Measurements from ENCODE around the gene HSDL2.
A peak's percentile ranks its signal among the peaks of the same experiment; 100 is the strongest.
"Not testable (repeated sequence)": the region's sequence is repeated elsewhere in the genome, so short reads cannot be mapped to it uniquely, and the experiment has no call there.

The HSDL2 gene

DNA sequence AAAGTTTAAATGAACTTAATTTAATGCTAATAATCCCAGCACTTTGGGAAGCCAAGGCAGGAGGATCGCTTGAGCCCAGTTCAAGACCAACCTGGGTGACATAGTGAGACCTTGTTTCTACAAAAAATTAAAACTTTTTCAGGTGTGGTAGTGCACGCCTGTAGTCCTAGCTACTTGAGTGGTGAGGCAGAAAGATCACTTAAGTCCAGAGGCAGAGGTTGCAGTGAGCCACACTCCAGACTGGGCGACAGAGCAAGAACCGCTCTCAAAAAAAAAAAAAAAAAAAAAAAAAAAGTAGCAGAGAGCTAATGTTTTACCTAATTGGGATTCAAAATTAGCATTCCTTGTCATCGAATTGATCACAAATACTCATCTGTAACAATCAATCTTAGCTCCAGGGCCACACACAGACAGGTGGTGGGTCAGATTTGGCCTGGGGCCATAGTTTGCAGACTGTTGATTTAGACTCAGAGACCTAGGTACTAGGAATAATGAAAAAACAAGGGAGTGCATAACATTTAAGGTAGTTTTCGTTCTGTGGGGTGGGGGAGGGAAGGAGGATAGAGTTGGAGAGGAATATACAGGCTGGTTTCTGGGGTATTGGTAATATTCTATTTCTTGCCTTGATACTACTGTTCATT lies 21.4 kb downstream of the HSDL2 start:
- no peak for DNase-seq

DNA sequence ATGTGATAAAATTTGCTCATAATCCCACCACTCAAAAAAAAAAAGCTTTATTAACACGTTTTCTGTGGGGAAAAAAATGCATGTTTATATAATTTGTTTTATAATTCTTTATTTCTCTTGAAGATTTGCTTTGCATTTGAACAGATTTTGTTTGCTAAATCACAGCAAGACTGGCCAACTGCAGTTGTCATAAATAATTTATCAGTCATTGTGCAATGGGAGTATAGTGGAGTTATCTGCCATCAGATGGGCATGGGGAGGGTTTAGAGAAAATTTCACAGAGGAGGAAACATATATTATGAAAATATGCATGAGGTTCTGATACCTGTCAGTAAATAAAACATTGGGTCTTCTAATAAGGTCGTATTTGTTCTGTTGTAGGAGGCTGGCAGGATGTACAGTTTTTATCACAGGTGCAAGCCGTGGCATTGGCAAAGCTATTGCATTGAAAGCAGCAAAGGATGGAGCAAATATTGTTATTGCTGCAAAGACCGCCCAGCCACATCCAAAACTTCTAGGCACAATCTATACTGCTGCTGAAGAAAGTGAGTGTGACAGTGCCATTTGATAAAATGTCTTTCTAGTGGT lies 23.8 kb downstream of the HSDL2 start:
- DNase-seq = no peak

DNA sequence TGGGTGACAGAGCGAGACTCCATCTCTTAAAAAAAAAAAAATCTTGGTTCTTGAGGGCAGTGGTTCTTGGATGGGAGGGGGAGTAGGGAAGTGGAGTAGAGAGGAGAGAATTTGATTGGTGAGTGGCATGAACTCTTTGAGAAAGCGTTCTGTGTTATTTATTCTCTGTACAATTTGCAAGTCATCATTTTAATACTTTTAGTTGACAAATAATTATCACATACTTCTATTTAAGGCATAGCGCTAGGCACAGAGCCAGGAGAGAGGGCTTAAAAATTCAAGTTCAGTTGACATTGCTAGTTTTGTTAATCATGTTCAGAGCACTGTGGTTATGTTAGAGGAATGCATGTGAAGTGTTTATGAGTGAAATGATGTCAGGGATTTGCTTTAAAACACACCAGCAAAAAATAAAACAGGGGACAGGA lies 24.6 kb downstream of the HSDL2 start:
- no peak for DNase-seq

GRCh38 chr9:112408275-112408674 lies 28.4 kb downstream of the HSDL2 start:
- no peak for DNase-seq

- DNase-seq = no peak
These were observed 28.9 kb downstream of the HSDL2 start for GRCh38 chr9:112408819-112409218.

DNA sequence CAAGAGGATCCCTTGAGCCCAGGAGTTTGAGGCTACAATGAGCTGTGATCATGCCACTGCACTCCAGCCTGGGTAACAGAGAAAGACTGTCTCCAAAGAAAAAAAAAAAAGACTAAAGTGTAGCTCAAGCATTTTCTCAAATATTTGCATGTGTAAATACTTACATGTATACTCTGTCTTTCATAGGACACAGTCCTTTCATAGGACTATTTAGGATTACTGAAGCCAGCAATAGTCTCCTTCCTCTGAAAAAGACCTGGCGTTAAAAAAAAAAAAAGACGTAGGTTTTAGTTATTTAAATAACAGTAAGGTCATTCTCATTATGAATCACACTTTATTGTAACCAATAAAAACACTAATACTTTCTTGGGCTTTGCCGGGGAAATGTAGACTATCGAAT lies 29.9 kb downstream of the HSDL2 start:
- no peak for DNase-seq

DNA sequence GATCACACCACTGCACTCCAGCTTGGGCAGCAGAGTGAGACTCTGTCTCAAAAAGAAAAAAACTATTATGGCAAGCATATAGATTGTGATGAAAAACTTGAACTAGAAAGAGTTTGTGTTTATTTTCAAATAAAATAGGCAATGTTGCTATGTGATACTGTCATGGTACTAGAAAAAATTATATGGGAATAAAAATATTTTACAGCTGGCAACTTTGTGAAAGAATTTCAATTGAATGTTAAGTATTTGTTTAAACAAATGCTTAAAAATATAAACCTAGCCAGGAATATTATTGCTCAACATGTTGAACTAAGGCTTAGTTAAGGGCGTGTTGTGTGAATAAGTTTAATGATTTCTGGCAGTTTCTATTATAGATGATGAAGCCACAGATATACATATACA lies 31.7 kb downstream of the HSDL2 start:
- no peak for DNase-seq

- DNase-seq = not testable (repeated sequence)
These were observed 33.8 kb downstream of the HSDL2 start for GRCh38 chr9:112413728-112414127.

GRCh38 chr9:112420208-112420607 lies 40.3 kb downstream of the HSDL2 start:
- DNase-seq = no peak

GRCh38 chr9:112421771-112422222 lies 41.9 kb downstream of the HSDL2 start:
- DNase-seq = peak; percentile 74

- DNase-seq = no peak
These were observed 42.7 kb downstream of the HSDL2 start for GRCh38 chr9:112422417-112423148.

GRCh38 chr9:112430006-112430522 lies 50.2 kb downstream of the HSDL2 start:
- DNase-seq = no peak

- no peak for DNase-seq
These were observed 53.8 kb downstream of the HSDL2 start for GRCh38 chr9:112433499-112434392.

DNA sequence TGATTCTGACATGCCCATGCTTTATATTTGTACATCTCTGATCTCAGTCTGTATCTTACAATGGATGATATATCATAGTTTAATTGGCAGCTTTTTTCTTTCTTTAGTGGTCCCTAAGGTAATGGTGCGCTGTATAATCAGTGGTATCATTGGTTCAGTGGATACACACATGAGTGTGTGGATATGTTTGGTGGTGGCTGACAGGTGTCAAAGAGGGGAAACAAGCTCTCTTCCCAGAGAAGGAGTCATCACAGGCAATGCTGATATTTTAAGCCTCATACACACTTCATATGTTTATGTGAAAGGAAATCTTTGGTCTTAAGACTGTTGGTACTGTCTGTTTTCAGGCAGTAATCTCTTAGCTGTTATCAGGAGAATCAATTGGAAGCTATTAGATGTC lies 54.6 kb downstream of the HSDL2 start:
- no peak for DNase-seq

DNA sequence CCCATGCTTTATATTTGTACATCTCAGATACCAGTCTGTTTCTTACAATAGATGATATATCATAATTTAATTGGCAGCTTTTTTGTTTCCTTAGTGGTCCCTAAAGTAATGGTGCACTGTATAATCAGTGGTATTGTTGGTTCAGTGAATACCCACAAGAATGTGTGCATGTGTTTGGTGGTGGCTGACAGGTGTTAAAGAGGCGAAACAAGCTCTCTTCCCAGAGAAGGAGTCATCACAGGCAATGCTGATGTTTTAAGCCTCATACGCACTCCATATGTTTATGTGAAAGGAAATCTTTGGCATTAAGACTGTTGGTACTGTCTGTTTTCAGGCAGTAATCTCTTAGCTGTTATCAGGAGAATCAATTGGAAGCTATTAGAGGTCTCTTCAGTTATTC lies 57.5 kb downstream of the HSDL2 start:
- DNase-seq = no peak

DNA sequence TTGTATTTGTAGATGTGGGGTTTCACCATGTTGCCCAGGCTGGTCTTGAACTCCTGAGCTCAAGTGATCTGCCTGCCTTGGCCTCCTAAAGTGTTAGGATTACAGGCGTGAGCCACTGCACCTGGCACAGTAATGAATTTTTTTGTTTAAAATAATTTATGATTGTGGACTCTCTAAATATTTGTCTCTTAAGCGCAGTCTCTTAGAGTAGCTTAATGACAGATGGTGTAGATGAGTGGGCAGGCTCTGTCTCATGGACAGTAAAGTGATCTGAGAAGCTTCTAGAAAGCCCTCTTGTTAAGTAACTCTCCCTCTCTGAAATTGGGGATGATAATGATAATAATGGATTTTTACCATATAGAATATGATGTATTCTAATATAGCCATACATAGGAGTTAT lies 59.3 kb downstream of the HSDL2 start:
- DNase-seq = no peak

GRCh38 chr9:112439825-112440224 lies 59.9 kb downstream of the HSDL2 start:
- no peak for DNase-seq

GRCh38 chr9:112443200-112443599 lies 63.3 kb downstream of the HSDL2 start:
- no peak for DNase-seq

DNA sequence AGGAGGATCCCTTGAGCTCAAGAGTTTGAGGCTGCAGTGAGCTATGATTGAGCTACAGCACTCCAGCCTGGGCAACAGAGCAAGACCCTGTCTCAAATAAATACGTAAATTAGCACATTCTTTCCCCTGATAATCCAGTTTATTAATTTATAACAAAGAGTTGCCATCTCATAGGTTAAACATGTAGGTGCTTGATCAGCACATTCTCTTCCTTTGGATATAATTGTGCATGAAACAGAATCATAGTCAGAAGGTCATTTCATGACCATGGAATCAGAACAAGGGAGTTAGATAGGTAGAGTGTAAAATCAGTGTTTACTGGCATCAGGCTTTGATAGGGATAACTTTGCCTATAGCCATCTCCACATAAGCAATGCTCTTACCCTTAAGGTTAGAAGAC lies 63.7 kb downstream of the HSDL2 start:
- DNase-seq = no peak

- no peak for DNase-seq
These were observed 65.3 kb downstream of the HSDL2 start for GRCh38 chr9:112445196-112445595.

- no peak for DNase-seq
These were observed 66.2 kb downstream of the HSDL2 start for GRCh38 chr9:112446080-112446479.

DNA sequence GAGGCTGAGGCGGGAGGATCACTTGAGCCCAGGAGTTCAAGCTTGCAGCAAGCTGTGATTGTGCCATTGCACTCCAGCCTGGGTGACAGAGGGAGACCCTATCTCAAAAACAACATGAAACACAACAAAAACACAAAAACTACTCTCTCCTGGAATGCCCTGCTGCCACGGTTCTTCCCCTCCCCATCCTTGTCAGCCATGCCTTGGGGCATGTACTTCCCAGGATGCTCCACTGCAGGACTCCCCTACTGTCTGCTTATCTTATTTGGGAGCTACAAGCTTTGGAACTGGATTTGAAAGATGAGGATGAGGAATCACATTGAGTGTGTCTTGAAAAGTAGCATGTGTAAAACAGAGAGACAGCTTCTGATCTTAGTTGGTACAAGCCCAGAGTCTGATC lies 66.6 kb downstream of the HSDL2 start:
- no peak for DNase-seq

DNA sequence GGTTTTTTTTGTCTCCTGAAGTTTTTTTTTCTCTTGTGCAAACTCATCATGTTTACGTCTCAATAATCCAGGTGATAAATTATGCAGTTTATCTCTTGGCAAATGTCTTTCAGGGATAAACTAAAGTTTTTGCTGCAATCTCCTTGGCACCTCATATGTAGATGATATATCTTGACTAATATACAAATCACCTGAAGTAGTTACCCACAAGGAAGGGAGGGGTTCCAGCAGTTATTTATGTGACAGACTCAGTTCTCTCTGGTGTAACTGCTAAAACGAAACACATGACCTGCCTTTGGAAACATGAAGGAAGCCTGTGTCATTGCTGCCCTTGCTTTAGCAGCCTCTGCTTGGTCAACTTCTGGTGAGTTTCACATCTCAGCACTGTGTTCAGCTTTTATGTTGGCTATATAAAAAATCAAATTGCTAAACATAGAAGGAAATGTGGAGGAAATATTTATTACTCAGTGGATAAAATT lies 67.4 kb downstream of the HSDL2 start:
- no peak for DNase-seq
